T-helper 17 cell (primary cell): ENCODE data around the gene GRM1. TPM values are rescaled to one million over a fixed set of nuclear protein-coding genes. Genes with fewer than 3 reads are reported as not detected.

Experiments
- ATAC-seq: fragments of 150-1000 bp; cut with Tn5 transposase; 2 replicates; pipeline ENCODE4 v1.10.0; 2021; ENCODE audit warnings: mild to moderate bottlenecking, moderate library complexity
- DNase-seq, 3 donors: peaks; one replicate each; pipeline versions ENCODE4 v3.0.0 to v3.0.0-alpha.2; 2020 to 2021
- H3K9me3 ChIP-seq: one replicate; pipeline ENCODE4 v1.7.0; 2013; ENCODE audit warnings: low read length, mild to moderate bottlenecking; ENCODE audit not compliant: control insufficient read depth, poor library complexity, severe bottlenecking
- H3K27ac Mint-ChIP-seq: one replicate; pipeline ENCODE4 v1.8.0; 2022; ENCODE audit warnings: mild to moderate bottlenecking, moderate library complexity, mixed read lengths
- H3K27me3 Mint-ChIP-seq: one replicate; pipeline ENCODE4 v1.8.0; 2022; ENCODE audit warnings: mixed read lengths
- H3K36me3 Mint-ChIP-seq: one replicate; pipeline ENCODE4 v1.8.0; 2022; ENCODE audit warnings: low read depth, mixed read lengths
- H3K4me1 Mint-ChIP-seq: one replicate; pipeline ENCODE4 v1.8.0; 2022; ENCODE audit warnings: mild to moderate bottlenecking, mixed read lengths
- H3K4me3 Mint-ChIP-seq: one replicate; pipeline ENCODE4 v1.8.0; 2022; ENCODE audit warnings: mild to moderate bottlenecking, moderate library complexity, mixed read lengths
- total RNA-seq, 4 donors: library from RNA in 2 of 4; stranded (reverse) in 2 of 4; gene quantifications; one replicate each; pipeline ENCODE4 v1.2.3 and lab custom pipeline; 2022 to 2026

Gene GRM1
- total RNA-seq, 2 donors from 2014 or later: not detected

DNA sequence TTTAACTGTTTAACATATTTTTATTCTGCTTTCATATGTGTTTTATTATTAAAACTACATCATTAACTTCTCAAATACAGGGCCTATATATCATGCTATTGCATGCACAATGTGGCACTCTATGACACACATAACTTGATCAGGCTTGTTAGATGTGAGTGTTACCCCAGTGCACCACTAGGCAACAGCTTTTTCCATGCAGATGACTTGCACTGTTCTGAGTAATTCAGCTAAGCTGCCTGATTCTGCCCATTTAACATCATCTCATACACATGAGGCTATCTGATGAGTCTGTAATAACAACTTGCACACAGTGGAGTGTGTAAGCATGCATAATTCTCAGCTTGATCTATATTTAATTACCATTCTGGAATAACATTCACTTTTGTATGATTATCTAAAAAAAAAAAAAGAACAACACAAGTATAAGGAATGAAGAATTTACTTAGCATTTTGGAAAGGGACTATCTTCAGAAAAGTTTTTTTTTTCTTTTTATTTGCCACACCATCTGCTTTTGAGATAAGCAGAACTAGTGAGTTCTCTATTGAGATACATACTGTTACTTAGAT, 83.1 kb downstream of the GRM1 start:
- no peaks in the 10 kb centered on the region for H3K9me3 ChIP-seq
- DNase-seq (no peak), ATAC-seq (no peak)
- H3K4me1 Mint-ChIP-seq: no peaks in the 10 kb centered on the region
- no peak overlapping the region for H3K4me3 Mint-ChIP-seq
- no peak overlapping the region for H3K27ac Mint-ChIP-seq
- H3K27me3 Mint-ChIP-seq: no peaks in the 10 kb centered on the region
- H3K36me3 Mint-ChIP-seq: no peaks in the 10 kb centered on the region

GRCh38 chr6:146113084-146113623, 84.3 kb downstream of the GRM1 start:
- no peaks in the 10 kb centered on the region for H3K9me3 ChIP-seq
- Mint-ChIP-seq H3K36me3 (no peaks in the 10 kb centered on the region), H3K4me3 (no peak overlapping the region), H3K27ac (no peak overlapping the region), H3K27me3 (no peaks in the 10 kb centered on the region), H3K4me1 (no peaks in the 10 kb centered on the region)
- ATAC-seq (no peak), DNase-seq (no peak)

- H3K36me3 Mint-ChIP-seq: no peaks in the 10 kb centered on the region
- H3K27me3 Mint-ChIP-seq: peaks cover 4% of the 10 kb centered on the region
- DNase-seq (no peak), ATAC-seq (no peak)
- H3K4me3 Mint-ChIP-seq: no peak overlapping the region
- no peaks in the 10 kb centered on the region for H3K4me1 Mint-ChIP-seq
- H3K27ac Mint-ChIP-seq: no peak overlapping the region
- no peaks in the 10 kb centered on the region for H3K9me3 ChIP-seq
Measured at GRCh38 chr6:146123616-146124015, 94.8 kb downstream of the GRM1 start.

- H3K4me3 Mint-ChIP-seq: no peak overlapping the region
- H3K27me3 Mint-ChIP-seq: peaks cover 4% of the 10 kb centered on the region
- H3K36me3 Mint-ChIP-seq: no peaks in the 10 kb centered on the region
- no peak for ATAC-seq
- no peaks in the 10 kb centered on the region for H3K9me3 ChIP-seq
- no peak overlapping the region for H3K27ac Mint-ChIP-seq
- H3K4me1 Mint-ChIP-seq: no peaks in the 10 kb centered on the region
- no peak for DNase-seq
Measured at GRCh38 chr6:146127447-146128215, 98.8 kb downstream of the GRM1 start.

DNA sequence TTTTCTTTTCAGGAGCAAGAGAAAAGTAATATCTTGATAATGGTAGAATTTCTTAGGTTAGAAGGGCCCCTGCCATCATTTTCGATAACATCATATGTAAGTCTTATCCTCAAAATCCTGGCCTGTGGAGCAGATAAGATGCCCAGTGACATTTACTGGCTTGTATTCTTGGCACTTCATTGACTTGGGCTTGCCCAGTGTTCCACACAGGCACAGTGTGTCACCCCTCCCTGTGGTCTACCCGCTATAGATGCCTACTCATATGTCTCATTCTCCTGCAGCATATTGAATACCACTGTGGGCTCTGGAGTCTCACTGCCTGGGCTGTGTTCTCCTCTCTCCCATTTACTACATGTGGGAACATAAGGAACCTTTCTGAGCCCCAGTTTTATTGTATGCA, 105.0 kb downstream of the GRM1 start:
- no peak for ATAC-seq
- no peak overlapping the region for H3K27ac Mint-ChIP-seq

GRCh38 chr6:146135167-146135566, 106.3 kb downstream of the GRM1 start:
- Mint-ChIP-seq H3K36me3 (no peaks in the 10 kb centered on the region), H3K4me3 (no peak overlapping the region), H3K27ac (no peak overlapping the region), H3K4me1 (no peaks in the 10 kb centered on the region), H3K27me3 (no peaks in the 10 kb centered on the region)
- H3K9me3 ChIP-seq: no peaks in the 10 kb centered on the region
- ATAC-seq: no peak
- DNase-seq: no peak

More for the DNA sequence above, 105.0 kb downstream of the GRM1 start:
- H3K4me3 Mint-ChIP-seq: no peak overlapping the region
- no peaks in the 10 kb centered on the region for H3K27me3 Mint-ChIP-seq
- DNase-seq: no peak
- H3K9me3 ChIP-seq: no peaks in the 10 kb centered on the region
- H3K4me1 Mint-ChIP-seq: no peaks in the 10 kb centered on the region
- H3K36me3 Mint-ChIP-seq: no peaks in the 10 kb centered on the region

DNA sequence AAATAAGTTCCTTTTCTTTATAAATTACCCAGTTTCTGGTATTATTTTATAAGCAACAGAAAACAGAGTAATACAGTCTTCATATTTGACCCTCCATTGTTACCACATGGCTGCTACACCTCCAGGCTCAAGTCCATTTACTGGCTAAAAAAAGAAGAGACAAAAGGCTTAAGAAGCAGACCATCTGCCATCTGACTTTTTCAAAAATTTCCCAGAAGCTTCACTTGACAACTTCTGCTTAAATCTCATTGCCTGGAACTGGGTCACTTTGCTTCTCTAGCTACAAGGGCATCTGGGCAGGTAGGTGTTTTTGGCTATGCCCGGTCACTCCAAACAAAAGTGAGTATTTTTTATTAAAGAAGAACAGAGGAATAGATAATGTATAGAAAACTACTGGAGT, 118.0 kb downstream of the GRM1 start:
- H3K9me3 ChIP-seq: no peaks in the 10 kb centered on the region
- no peak for DNase-seq
- Mint-ChIP-seq H3K4me3 (no peak overlapping the region), H3K27ac (no peak overlapping the region), H3K4me1 (no peaks in the 10 kb centered on the region), H3K36me3 (peaks cover 4% of the 10 kb centered on the region), H3K27me3 (peaks cover 11% of the 10 kb centered on the region)
- no peak for ATAC-seq

- H3K9me3 ChIP-seq: no peaks in the 10 kb centered on the region
- Mint-ChIP-seq H3K36me3 (peaks cover under 1% of the 10 kb centered on the region), H3K4me1 (no peaks in the 10 kb centered on the region), H3K4me3 (no peak overlapping the region), H3K27ac (no peak overlapping the region), H3K27me3 (peaks cover 14% of the 10 kb centered on the region)
- DNase-seq (no peak), ATAC-seq (no peak)
Measured at GRCh38 chr6:146149770-146150169, 120.9 kb downstream of the GRM1 start.

DNA sequence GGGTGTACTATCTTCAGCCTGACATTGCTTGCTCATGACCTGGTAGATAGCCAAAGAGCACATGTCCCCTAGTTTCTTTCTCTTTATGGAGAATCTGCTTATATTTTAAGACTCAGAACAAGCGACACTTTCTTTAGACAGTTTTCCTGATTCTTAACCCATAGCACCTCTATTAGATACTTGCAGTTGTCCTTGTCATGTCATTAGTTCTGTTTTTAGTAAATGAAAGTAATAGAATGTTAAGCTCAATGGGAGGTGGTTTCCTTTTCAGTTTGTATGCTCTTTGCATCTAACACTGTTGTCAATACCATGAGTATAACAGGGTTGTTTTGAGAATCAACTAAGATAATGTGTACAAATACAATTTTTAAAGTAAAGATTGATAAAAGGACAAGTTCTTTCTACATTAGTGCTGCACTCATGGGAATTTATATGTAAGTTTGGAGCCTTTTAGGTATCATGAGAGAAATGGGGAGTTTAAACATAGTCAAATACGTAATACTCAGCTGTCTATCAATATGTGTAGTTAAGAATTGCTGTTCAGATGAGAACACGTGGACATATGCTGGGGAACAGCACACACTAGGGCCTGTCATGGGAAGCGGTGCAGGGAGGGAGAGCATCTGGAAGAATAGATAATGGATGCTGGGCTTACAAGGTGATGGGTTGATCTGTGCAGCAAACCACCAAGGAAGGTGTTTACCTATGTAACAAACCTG, 124.3 kb downstream of the GRM1 start:
- Mint-ChIP-seq H3K27ac (no peak overlapping the region), H3K27me3 (peaks cover 14% of the 10 kb centered on the region), H3K4me1 (no peaks in the 10 kb centered on the region), H3K4me3 (no peak overlapping the region), H3K36me3 (no peaks in the 10 kb centered on the region)
- ATAC-seq (no peak), DNase-seq (no peak)
- no peaks in the 10 kb centered on the region for H3K9me3 ChIP-seq

DNA sequence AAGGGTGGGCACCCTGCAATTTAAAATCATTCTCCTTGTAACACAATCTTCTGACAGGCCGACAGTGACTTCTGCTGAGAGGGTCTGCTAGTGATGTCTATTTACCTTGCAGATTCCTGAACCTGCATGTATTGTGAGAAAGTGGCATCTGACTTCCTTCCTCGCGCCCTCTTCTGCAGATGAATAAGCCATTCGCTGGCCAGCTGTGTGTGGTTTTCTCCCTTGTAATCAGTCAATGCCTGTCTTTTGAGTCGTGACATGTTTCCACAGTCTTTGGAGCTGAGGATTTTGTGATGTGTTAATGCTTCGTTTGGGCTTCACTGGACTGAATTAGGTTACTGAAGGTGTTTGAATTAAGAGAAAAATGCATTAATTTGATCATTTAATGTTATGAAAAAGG, 125.3 kb downstream of the GRM1 start:
- DNase-seq: no peak
- ATAC-seq: no peak
- no peaks in the 10 kb centered on the region for H3K9me3 ChIP-seq
- Mint-ChIP-seq H3K4me3 (no peak overlapping the region), H3K27me3 (peaks cover 14% of the 10 kb centered on the region), H3K36me3 (no peaks in the 10 kb centered on the region), H3K4me1 (no peaks in the 10 kb centered on the region), H3K27ac (no peak overlapping the region)

DNA sequence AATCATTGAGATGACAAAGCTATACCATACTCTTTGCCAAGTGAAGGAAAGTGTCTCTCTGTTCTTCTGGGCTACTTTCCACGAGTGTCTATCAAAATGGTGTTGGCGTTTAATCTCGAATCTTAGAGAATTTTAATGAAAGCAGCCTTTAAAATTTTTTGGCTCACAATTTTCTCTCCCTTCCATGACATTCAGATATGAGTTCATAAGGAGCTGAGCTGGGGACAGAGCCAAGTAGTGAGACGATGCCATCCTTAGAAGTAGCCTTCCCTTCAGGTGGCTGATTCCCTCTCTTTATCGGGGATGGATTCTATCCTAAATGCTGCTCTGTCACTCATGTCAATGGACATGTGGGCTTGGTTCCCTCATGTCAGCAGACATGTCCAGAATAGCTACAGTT, 132.8 kb downstream of the GRM1 start:
- H3K27ac Mint-ChIP-seq: no peak overlapping the region
- no peak overlapping the region for H3K4me3 Mint-ChIP-seq
- no peaks in the 10 kb centered on the region for H3K36me3 Mint-ChIP-seq
- H3K9me3 ChIP-seq: no peaks in the 10 kb centered on the region
- ATAC-seq (no peak), DNase-seq (no peak)
- H3K4me1 Mint-ChIP-seq: no peaks in the 10 kb centered on the region
- no peaks in the 10 kb centered on the region for H3K27me3 Mint-ChIP-seq

GRCh38 chr6:146169872-146170271, 141.0 kb downstream of the GRM1 start:
- no peak overlapping the region for H3K27ac Mint-ChIP-seq
- no peak for DNase-seq
- no peaks in the 10 kb centered on the region for H3K4me1 Mint-ChIP-seq
- no peaks in the 10 kb centered on the region for H3K27me3 Mint-ChIP-seq
- no peak overlapping the region for H3K4me3 Mint-ChIP-seq
- ATAC-seq: no peak
- no peaks in the 10 kb centered on the region for H3K9me3 ChIP-seq
- H3K36me3 Mint-ChIP-seq: no peaks in the 10 kb centered on the region

DNA sequence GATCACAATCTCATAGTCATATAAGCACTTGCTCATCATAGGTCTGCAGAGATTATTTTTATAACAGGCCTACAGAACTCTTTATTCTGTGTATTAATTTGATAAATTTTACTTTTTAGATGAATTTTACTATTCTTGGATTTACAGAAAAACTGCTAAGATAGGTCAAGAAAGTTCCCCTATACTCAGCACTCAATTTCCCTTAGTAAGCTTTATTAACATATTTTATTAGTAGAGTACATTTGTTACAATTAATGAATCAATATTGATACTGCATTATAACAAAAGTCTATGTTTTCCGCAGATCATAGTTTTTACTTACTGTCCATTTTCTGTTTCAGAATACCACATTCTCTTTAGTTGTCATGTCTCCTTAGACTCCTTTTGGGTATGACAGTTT, 148.9 kb downstream of the GRM1 start:
- Mint-ChIP-seq H3K27ac (no peak overlapping the region), H3K4me3 (no peak overlapping the region), H3K36me3 (peaks cover 3% of the 10 kb centered on the region), H3K27me3 (no peaks in the 10 kb centered on the region), H3K4me1 (no peaks in the 10 kb centered on the region)
- DNase-seq: no peak
- no peak for ATAC-seq
- H3K9me3 ChIP-seq: no peaks in the 10 kb centered on the region
